A673 (cell line): Measurements from ENCODE around the gene MRPS11. TPM values are rescaled to one million over a fixed set of nuclear protein-coding genes. Genes with fewer than 3 reads are reported as not detected.

ENCODE experiments used
- BruUV-seq: library from RNA; stranded (reverse); fragments of 400-500 nt; replicated peaks from 2 replicates; lab custom pipeline; 2021; lab: Mats Ljungman, UMichigan
- CTCF ChIA-PET: fragments of 300-600 bp; sonication (Branson Sonifier 250); formaldehyde crosslinking; loops from one replicate; lab custom pipeline; 2022; ENCODE audit warnings: antibody characterized with exemption; lab: Charles Lee
- POLR2A ChIA-PET: fragments of 300-600 bp; sonication (Branson Sonifier 250); formaldehyde crosslinking; loops from one replicate; lab custom pipeline; 2022; ENCODE audit warnings: antibody characterized with exemption; ENCODE audit not compliant: low non-redundant PET; lab: Charles Lee
- DNase-seq: peaks from one replicate; pipeline ENCODE4 v3.0.0-alpha.2; 2015; ENCODE audit warnings: low spot score
- H3K27ac ChIP-seq: fragments of 200-600 bp; sonication (generic); 2 replicates; pipeline ENCODE4 v1.5.1; 2016; ENCODE audit warnings: mixed run types, low read depth, mild to moderate bottlenecking, mixed read lengths, antibody characterized with exemption, low read length; ENCODE audit not compliant: poor library complexity, severe bottlenecking
- H3K27me3 ChIP-seq: fragments of 200-600 bp; sonication (generic); replicated peaks from 2 replicates; pipeline ENCODE4 v1.6.1; 2017; ENCODE audit warnings: mixed run types, low read depth, mild to moderate bottlenecking, mixed read lengths, antibody characterized with exemption, low read length; ENCODE audit not compliant: insufficient read depth, poor library complexity
- H3K36me3 ChIP-seq: fragments of 200-600 bp; sonication (generic); 2 replicates; pipeline ENCODE4 v1.6.1; 2016; ENCODE audit warnings: mixed run types, mild to moderate bottlenecking, mixed read lengths, antibody characterized with exemption, low read length; ENCODE audit not compliant: insufficient read depth, poor library complexity, severe bottlenecking
- H3K4me1 ChIP-seq: fragments of 200-600 bp; sonication (generic); 2 replicates; pipeline ENCODE4 v1.6.1; 2017; ENCODE audit warnings: mixed run types, mild to moderate bottlenecking, mixed read lengths, antibody characterized with exemption, low read length; ENCODE audit not compliant: insufficient read depth, poor library complexity, severe bottlenecking
- H3K4me3 ChIP-seq: fragments of 200-600 bp; sonication (generic); 2 replicates; pipeline ENCODE4 v1.5.1; 2016; ENCODE audit warnings: low read depth, mixed run types, mild to moderate bottlenecking, mixed read lengths, low read length; ENCODE audit not compliant: poor library complexity, severe bottlenecking
- H3K9me3 ChIP-seq: fragments of 200-600 bp; sonication (generic); 2 replicates; pipeline ENCODE4 v1.6.1; 2016; ENCODE audit warnings: mixed run types, low read depth, mild to moderate bottlenecking, mixed read lengths, antibody characterized with exemption, low read length; ENCODE audit not compliant: poor library complexity, severe bottlenecking
- EZH2 ChIP-seq: fragments of 200-600 bp; sonication (generic); IDR thresholded peaks from 2 replicates; pipeline ENCODE4 v1.6.1; 2017; ENCODE audit warnings: borderline replicate concordance, low read depth, mild to moderate bottlenecking, mixed read lengths, antibody characterized with exemption, low read length; ENCODE audit not compliant: poor library complexity, severe bottlenecking
- intact Hi-C: fragments of 100-400 bp; cut with micrococcal nuclease; formaldehyde crosslinking; loops from one replicate; pipeline ENCODE4 v1.10.0; 2022; ENCODE audit not compliant: unreplicated experiment
- total RNA-seq: library from RNA; stranded (reverse); gene quantifications from 2 replicates; pipeline ENCODE4 v1.2.3, GENCODE V29; 2021
- TF ChIP-seq, protein P1 (sequence below): fragments of 300-800, 200-600 bp; sonication (generic); conservative IDR thresholded peaks from 2 replicates; pipeline ENCODE4 v1.5.1; 2017; ENCODE audit warnings: low read depth, mild to moderate bottlenecking, antibody characterized with exemption, low read length, moderate library complexity, mixed read lengths

The MRPS11 gene
- total RNA-seq, 1 experiment from 2014 or later, result 90.0 TPM

DNA sequence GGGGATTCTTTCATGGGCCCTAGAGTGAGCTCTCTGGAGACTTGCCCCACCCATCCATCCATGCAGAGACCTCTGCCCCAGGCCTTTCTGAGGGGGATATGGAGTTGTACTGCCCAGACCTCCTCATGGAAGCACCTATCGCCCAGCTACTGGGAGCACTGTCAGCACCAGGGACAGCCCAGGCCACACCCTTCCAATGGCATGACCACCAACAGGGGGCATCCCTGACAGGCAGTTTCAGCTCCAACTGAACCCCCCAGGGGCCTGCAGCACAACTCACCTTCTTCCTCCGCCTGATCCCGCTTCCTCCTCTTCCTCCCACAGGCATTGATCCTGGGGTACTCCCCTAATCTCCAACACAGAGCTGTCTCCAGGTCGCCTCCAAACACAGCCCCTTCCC, 21.8 kb downstream of the MRPS11 start:
- BruUV-seq, result no TSS peak
- ChIA-PET CTCF (no interaction called here), POLR2A (no interaction called here)
- Histone ChIP-seq H3K36me3 (no peaks in the 10 kb centered on the region), H3K27ac (no peak overlapping the region), H3K4me3 (no peak overlapping the region), H3K4me1 (no peaks in the 10 kb centered on the region), H3K9me3 (no peaks in the 10 kb centered on the region), H3K27me3 (no peaks in the 10 kb centered on the region)
- no peak for DNase-seq
- no peak for TF ChIP-seq EZH2
- TF ChIP-seq, protein P1, sequence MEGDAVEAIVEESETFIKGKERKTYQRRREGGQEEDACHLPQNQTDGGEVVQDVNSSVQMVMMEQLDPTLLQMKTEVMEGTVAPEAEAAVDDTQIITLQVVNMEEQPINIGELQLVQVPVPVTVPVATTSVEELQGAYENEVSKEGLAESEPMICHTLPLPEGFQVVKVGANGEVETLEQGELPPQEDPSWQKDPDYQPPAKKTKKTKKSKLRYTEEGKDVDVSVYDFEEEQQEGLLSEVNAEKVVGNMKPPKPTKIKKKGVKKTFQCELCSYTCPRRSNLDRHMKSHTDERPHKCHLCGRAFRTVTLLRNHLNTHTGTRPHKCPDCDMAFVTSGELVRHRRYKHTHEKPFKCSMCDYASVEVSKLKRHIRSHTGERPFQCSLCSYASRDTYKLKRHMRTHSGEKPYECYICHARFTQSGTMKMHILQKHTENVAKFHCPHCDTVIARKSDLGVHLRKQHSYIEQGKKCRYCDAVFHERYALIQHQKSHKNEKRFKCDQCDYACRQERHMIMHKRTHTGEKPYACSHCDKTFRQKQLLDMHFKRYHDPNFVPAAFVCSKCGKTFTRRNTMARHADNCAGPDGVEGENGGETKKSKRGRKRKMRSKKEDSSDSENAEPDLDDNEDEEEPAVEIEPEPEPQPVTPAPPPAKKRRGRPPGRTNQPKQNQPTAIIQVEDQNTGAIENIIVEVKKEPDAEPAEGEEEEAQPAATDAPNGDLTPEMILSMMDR, result 0 out of 2 replicates have a peak, but pooled peaks have one; percentile 23
- intact Hi-C loops, result no loop called here

DNA sequence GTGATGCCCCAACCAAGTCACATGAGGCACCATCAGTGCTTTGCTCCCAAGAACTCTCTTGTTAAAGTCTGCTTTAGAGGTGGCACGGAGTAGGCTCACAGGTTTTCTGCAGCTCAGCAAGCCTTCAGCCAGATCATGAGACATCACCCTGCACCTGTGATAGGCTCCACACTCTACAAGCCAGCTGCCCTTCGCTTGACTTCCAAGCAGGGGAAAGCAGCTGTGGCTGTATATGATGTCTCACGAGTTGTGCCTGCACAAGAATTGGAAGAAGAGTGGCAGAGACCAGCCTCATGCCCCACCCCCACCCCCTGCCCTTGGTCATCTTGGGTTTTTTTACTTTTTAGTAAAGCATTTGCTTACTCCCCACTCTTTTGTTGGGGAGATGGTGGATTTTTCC, 22.5 kb downstream of the MRPS11 start:
- ChIA-PET POLR2A (no interaction called here), CTCF (no interaction called here)
- BruUV-seq, result no TSS peak
- no peak for DNase-seq
- H3K27ac ChIP-seq, result no peak overlapping the region
- intact Hi-C loops, result no loop called here
- H3K4me3 ChIP-seq, result no peak overlapping the region
- H3K9me3 ChIP-seq, result no peaks in the 10 kb centered on the region
- no peaks in the 10 kb centered on the region for H3K27me3 ChIP-seq
- no peaks in the 10 kb centered on the region for H3K4me1 ChIP-seq
- no peaks in the 10 kb centered on the region for H3K36me3 ChIP-seq
- TF ChIP-seq EZH2, result no peak
- TF ChIP-seq, protein P1, result no peak

- BruUV-seq, result no TSS peak
- intact Hi-C loops, result no loop called here
- no peak for TF ChIP-seq EZH2
- TF ChIP-seq, protein P1, result no peak
- ChIA-PET CTCF (no interaction called here), POLR2A (no interaction called here)
- Histone ChIP-seq H3K27me3 (no peaks in the 10 kb centered on the region), H3K27ac (no peak overlapping the region), H3K4me3 (no peak overlapping the region), H3K36me3 (no peaks in the 10 kb centered on the region), H3K9me3 (no peaks in the 10 kb centered on the region), H3K4me1 (no peaks in the 10 kb centered on the region)
- no peak for DNase-seq
Observed at GRCh38 chr15:88491158-88491557, 23.6 kb downstream of the MRPS11 start.
